Osteocyte (in vitro differentiated cells): ENCODE measurements around the gene HAO1. TPM values are rescaled to one million over a fixed set of nuclear protein-coding genes. Genes with fewer than 3 reads are reported as not detected.

Experiments
- DNase-seq: peaks from one replicate; pipeline ENCODE4 v3.0.0; 2021; ENCODE audit warnings: mixed read lengths; ENCODE audit not compliant: unreplicated experiment; ENCODE audit errors: extremely low spot score
- H3K27ac Mint-ChIP-seq: one replicate; pipeline ENCODE4 v1.8.0; 2021; ENCODE audit warnings: mild to moderate bottlenecking, mixed read lengths; ENCODE audit not compliant: unreplicated experiment
- H3K27me3 Mint-ChIP-seq: one replicate; pipeline ENCODE4 v1.8.0; 2021; ENCODE audit warnings: mixed read lengths; ENCODE audit not compliant: unreplicated experiment
- H3K36me3 Mint-ChIP-seq: one replicate; pipeline ENCODE4 v1.8.0; 2021; ENCODE audit warnings: mixed read lengths; ENCODE audit not compliant: unreplicated experiment
- H3K4me1 Mint-ChIP-seq: one replicate; pipeline ENCODE4 v1.8.0; 2021; ENCODE audit warnings: mixed read lengths; ENCODE audit not compliant: unreplicated experiment
- H3K4me3 Mint-ChIP-seq: one replicate; pipeline ENCODE4 v1.8.0; 2021; ENCODE audit warnings: mild to moderate bottlenecking, moderate library complexity, mixed read lengths; ENCODE audit not compliant: unreplicated experiment
- H3K9me3 Mint-ChIP-seq: one replicate; pipeline ENCODE4 v1.8.0; 2021; ENCODE audit warnings: mixed read lengths; ENCODE audit not compliant: unreplicated experiment
- CTCF ChIP-seq: fragments of 200-600 bp; sonication (generic); IDR thresholded peaks from 2 replicates; pipeline ENCODE4 v1.5.0; 2021; ENCODE audit warnings: antibody characterized with exemption, mild to moderate bottlenecking, moderate library complexity
- total RNA-seq: library from RNA; stranded (reverse); gene quantifications from 2 replicates; pipeline ENCODE4 v1.2.1, GENCODE V29; 2021

HAO1 gene
- total RNA-seq, 1 donor from 2014 or later, result not detected

- H3K4me1 Mint-ChIP-seq, result no peaks in the 10 kb centered on the region
- DNase-seq, result no peak
- no peak overlapping the region for H3K4me3 Mint-ChIP-seq
- H3K27me3 Mint-ChIP-seq, result peaks cover 53% of the 10 kb centered on the region
- H3K27ac Mint-ChIP-seq, result no peak overlapping the region
- no peaks in the 10 kb centered on the region for H3K9me3 Mint-ChIP-seq
- no peak for TF ChIP-seq CTCF
- no peaks in the 10 kb centered on the region for H3K36me3 Mint-ChIP-seq
Measured at GRCh38 chr20:7933346-7933745, 6.9 kb downstream of the HAO1 start.

DNA sequence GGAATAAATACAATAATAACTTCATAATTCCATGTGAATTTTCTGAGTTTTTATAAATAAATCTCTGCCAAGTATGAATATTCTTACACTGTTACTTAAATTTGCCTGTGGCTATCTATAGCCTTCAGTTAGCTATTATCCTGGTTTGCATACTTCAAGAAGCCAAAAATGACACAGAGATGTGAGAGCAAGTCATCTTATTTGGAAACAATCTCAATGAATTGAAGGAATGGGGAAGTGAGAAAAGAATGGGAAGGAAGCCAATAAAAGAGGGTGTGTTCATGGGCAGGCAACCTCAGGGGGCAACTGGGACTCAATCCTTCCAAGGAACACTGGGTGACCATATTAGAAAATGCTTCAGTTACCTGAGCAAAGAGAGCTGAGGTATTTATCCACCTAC, 9.9 kb downstream of the HAO1 start:
- no peak for DNase-seq
- H3K36me3 Mint-ChIP-seq, result no peaks in the 10 kb centered on the region
- no peak overlapping the region for H3K27ac Mint-ChIP-seq
- H3K9me3 Mint-ChIP-seq, result no peaks in the 10 kb centered on the region
- H3K4me3 Mint-ChIP-seq, result no peak overlapping the region
- H3K27me3 Mint-ChIP-seq, result peaks cover 53% of the 10 kb centered on the region
- no peak for TF ChIP-seq CTCF
- no peaks in the 10 kb centered on the region for H3K4me1 Mint-ChIP-seq

DNA sequence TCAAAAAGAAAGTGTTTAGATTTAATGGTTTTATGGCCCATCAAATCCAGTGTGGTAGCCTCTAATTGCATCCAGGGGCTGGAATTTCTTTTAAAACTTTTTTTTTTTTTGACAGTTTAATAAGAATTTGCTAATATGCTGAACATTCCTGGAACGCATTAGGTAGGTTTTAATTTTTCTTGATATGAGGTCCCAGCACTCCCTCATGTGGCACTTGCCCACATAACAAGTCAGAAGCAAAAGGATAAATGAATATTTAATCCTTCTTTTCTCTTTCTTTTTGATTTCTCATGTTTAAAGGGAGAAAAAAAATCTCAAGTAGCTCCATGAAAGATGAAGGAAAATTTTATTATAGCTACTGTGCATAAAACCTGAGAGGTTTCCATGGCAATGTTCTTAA, 13.5 kb downstream of the HAO1 start:
- TF ChIP-seq CTCF, result peak; percentile 54
- no peak overlapping the region for H3K4me3 Mint-ChIP-seq
- peaks cover 11% of the 10 kb centered on the region for H3K4me1 Mint-ChIP-seq
- H3K27me3 Mint-ChIP-seq, result peaks cover 28% of the 10 kb centered on the region
- H3K9me3 Mint-ChIP-seq, result no peaks in the 10 kb centered on the region
- H3K36me3 Mint-ChIP-seq, result no peaks in the 10 kb centered on the region
- DNase-seq, result no peak
- no peak overlapping the region for H3K27ac Mint-ChIP-seq

- H3K27me3 Mint-ChIP-seq, result peaks cover 26% of the 10 kb centered on the region
- H3K4me1 Mint-ChIP-seq, result peaks cover 11% of the 10 kb centered on the region
- no peak overlapping the region for H3K27ac Mint-ChIP-seq
- H3K4me3 Mint-ChIP-seq, result no peak overlapping the region
- H3K9me3 Mint-ChIP-seq, result no peaks in the 10 kb centered on the region
- H3K36me3 Mint-ChIP-seq, result no peaks in the 10 kb centered on the region
- DNase-seq, result no peak
- no peak for TF ChIP-seq CTCF
Measured at GRCh38 chr20:7926323-7926722, 13.9 kb downstream of the HAO1 start.

GRCh38 chr20:7924692-7925091, 15.6 kb downstream of the HAO1 start:
- TF ChIP-seq CTCF, result no peak
- Mint-ChIP-seq H3K36me3 (no peaks in the 10 kb centered on the region), H3K4me1 (peaks cover 11% of the 10 kb centered on the region), H3K4me3 (no peak overlapping the region), H3K27me3 (peaks cover 28% of the 10 kb centered on the region), H3K27ac (no peak overlapping the region), H3K9me3 (no peaks in the 10 kb centered on the region)
- DNase-seq, result no peak
